ENCODE results near the gene B4GALT5. TPM values are rescaled to one million over a fixed set of nuclear protein-coding genes. Genes with fewer than 3 reads are reported as not detected.
A peak's percentile ranks its signal among the peaks of the same experiment; 100 is the strongest.

Gene B4GALT5
- polyA plus RNA-seq, 1 donor (not counting 4 experiments of a cell fraction or from before 2014, with no cell fraction given), result 23.5 TPM

DNA sequence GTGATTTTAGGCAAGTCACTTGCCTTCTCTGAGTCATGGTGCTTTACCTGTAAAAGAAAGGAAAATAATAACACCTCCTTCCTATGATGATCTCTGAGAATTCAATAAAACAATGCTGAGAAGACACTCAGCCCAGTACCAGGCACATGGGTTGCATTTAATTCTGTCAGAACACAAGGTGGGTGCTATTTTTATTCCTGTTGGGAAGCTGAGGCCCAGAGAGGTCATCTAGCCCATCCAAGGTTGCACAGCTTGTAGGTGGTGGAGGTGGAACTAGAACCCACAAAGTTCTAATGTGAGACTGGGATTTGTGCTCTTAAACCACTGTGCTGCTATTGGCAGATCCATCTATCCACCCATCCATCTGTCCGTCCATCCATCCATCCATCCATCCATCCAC, 106.1 kb downstream of the B4GALT5 start:
- TF ChIP-seq, protein P1, sequence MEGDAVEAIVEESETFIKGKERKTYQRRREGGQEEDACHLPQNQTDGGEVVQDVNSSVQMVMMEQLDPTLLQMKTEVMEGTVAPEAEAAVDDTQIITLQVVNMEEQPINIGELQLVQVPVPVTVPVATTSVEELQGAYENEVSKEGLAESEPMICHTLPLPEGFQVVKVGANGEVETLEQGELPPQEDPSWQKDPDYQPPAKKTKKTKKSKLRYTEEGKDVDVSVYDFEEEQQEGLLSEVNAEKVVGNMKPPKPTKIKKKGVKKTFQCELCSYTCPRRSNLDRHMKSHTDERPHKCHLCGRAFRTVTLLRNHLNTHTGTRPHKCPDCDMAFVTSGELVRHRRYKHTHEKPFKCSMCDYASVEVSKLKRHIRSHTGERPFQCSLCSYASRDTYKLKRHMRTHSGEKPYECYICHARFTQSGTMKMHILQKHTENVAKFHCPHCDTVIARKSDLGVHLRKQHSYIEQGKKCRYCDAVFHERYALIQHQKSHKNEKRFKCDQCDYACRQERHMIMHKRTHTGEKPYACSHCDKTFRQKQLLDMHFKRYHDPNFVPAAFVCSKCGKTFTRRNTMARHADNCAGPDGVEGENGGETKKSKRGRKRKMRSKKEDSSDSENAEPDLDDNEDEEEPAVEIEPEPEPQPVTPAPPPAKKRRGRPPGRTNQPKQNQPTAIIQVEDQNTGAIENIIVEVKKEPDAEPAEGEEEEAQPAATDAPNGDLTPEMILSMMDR (optimal IDR thresholded peaks at IDR 0.05 in 1 of 3, IDR thresholded peaks at IDR 0.05 in 1 of 3, conservative IDR thresholded peaks at IDR 0.05 in 1 of 3; ENCODE audit: extremely low read depth in 1 of 3, insufficient read depth in 2 of 3, low read length in 3 of 3), result no peak
- TF ChIP-seq EZH2 (IDR thresholded peaks at IDR 0.05; ENCODE audit: low read length), result no peak
- H3K79me2 ChIP-seq (ENCODE audit: control insufficient read depth, insufficient read depth, low read length), result no peaks in the 10 kb centered on the region
- peaks cover 14% of the 10 kb centered on the region for H3K4me1 ChIP-seq (ENCODE audit: control insufficient read depth, extremely low read depth, insufficient read depth, low read length)
- H3K27me3 ChIP-seq (ENCODE audit: control insufficient read depth, extremely low read depth, insufficient read depth, low read length), result no peaks in the 10 kb centered on the region
- H3K4me3 ChIP-seq (ENCODE audit: control insufficient read depth in 2 of 3, extremely low read depth in 1 of 3, insufficient read depth in 2 of 3, low read depth in 1 of 3, low read length in 3 of 3), result no peak overlapping the region
- H3K9me1 ChIP-seq (ENCODE audit: control insufficient read depth, extremely low read depth, insufficient read depth, low read length), result no peaks in the 10 kb centered on the region
- H3K36me3 ChIP-seq (ENCODE audit: control insufficient read depth in 2 of 2, extremely low read depth in 1 of 2, insufficient read depth in 2 of 2, low read length in 2 of 2), result no peaks in the 10 kb centered on the region
- no peak overlapping the region for H3K9ac ChIP-seq (ENCODE audit: control insufficient read depth, extremely low read depth, insufficient read depth, low read length)
- DNase-seq (ENCODE audit: low read depth, low spot score) (no peak), FAIRE-seq (no peak)
- H3K27ac ChIP-seq (ENCODE audit: control insufficient read depth, insufficient read depth, low read length), result no peak overlapping the region
- H3K4me2 ChIP-seq (ENCODE audit: control insufficient read depth, extremely low read depth, insufficient read depth, low read depth, low read length), result no peak overlapping the region
- no peaks in the 10 kb centered on the region for H4K20me1 ChIP-seq (ENCODE audit: control insufficient read depth, extremely low read depth, insufficient read depth, low read length)
- dilution Hi-C loops (cut with MboI; ENCODE audit: extremely low pct_ligation_motif_present, low sequenced_read_pairs), result no loop called here
- no peaks in the 10 kb centered on the region for H3K9me3 ChIP-seq (ENCODE audit: control insufficient read depth, low read depth, low read length)
- H2AFZ ChIP-seq (ENCODE audit: control insufficient read depth, low read length), result no peak overlapping the region

DNA sequence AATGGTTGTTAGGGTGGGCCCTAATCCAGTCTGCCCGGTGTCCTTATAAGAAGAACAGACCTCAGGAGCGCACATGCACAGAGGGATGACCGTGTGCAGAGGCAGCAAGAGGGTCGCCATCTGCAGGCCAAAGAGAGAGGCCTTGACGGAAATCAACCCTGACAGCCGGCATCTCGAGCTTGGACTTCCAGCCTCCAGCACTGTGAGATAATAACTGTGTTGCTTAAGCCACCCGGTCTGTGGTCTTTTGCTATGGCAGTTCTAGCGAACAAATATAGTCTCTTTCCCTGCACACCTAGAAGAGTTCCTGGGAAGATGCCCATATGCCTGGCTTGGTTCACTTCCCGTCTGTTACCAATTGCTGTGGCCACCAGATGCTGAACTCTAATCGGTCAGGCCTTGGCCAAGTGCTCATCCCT, 110.5 kb downstream of the B4GALT5 start:
- H3K27ac ChIP-seq (ENCODE audit: control insufficient read depth, insufficient read depth, low read length), result no peak overlapping the region
- dilution Hi-C loops (cut with MboI; ENCODE audit: extremely low pct_ligation_motif_present, low sequenced_read_pairs), result no loop called here
- TF ChIP-seq, protein P1 (optimal IDR thresholded peaks at IDR 0.05 in 1 of 3, IDR thresholded peaks at IDR 0.05 in 1 of 3, conservative IDR thresholded peaks at IDR 0.05 in 1 of 3; ENCODE audit: extremely low read depth in 1 of 3, insufficient read depth in 2 of 3, low read length in 3 of 3), result peak in 1 of 3 experiments; percentile 38
- TF ChIP-seq EZH2 (IDR thresholded peaks at IDR 0.05; ENCODE audit: low read length), result no peak
- no peak overlapping the region for H3K4me2 ChIP-seq (ENCODE audit: control insufficient read depth, extremely low read depth, insufficient read depth, low read depth, low read length)
- H3K9me1 ChIP-seq (ENCODE audit: control insufficient read depth, extremely low read depth, insufficient read depth, low read length), result no peaks in the 10 kb centered on the region
- no peak for DNase-seq (ENCODE audit: low read depth, low spot score)
- no peak overlapping the region for H3K4me3 ChIP-seq (ENCODE audit: control insufficient read depth in 2 of 3, extremely low read depth in 1 of 3, insufficient read depth in 2 of 3, low read depth in 1 of 3, low read length in 3 of 3)
- no peaks in the 10 kb centered on the region for H3K27me3 ChIP-seq (ENCODE audit: control insufficient read depth, extremely low read depth, insufficient read depth, low read length)
- H3K36me3 ChIP-seq (ENCODE audit: control insufficient read depth in 2 of 2, extremely low read depth in 1 of 2, insufficient read depth in 2 of 2, low read length in 2 of 2), result no peaks in the 10 kb centered on the region
- no peaks in the 10 kb centered on the region for H3K79me2 ChIP-seq (ENCODE audit: control insufficient read depth, insufficient read depth, low read length)
- FAIRE-seq, result no peak
- no peaks in the 10 kb centered on the region for H3K9me3 ChIP-seq (ENCODE audit: control insufficient read depth, low read depth, low read length)
- H3K4me1 ChIP-seq (ENCODE audit: control insufficient read depth, extremely low read depth, insufficient read depth, low read length), result peaks cover 10% of the 10 kb centered on the region
- no peak overlapping the region for H2AFZ ChIP-seq (ENCODE audit: control insufficient read depth, low read length)
- no peaks in the 10 kb centered on the region for H4K20me1 ChIP-seq (ENCODE audit: control insufficient read depth, extremely low read depth, insufficient read depth, low read length)
- no peak overlapping the region for H3K9ac ChIP-seq (ENCODE audit: control insufficient read depth, extremely low read depth, insufficient read depth, low read length)
